ENCODE data around the gene TCHP. TPM values are rescaled to one million over a fixed set of nuclear protein-coding genes. Genes with fewer than 3 reads are reported as not detected.

Gene TCHP
- total RNA-seq, 4 donors from 2014 or later = 17.1 to 31.6 (median 21.0) TPM

DNA sequence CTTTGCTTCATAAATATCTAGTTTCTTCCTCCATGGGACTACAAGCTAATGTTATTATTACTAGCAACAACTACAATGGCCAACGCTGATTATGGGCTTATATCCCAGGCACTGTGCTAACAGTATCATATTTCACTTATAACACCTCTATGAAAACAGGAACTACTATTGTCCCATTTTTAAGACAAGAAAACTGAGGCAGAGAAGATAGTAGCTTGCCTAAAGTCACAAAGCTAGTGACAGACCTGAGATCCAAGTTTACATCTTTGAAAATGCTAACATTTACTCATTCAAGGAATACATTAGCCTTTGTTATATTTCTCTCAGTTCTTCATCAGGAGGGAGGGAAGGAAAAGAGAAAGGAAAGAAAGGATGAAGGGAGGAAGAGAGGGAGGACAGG, 63.3 kb downstream of the TCHP start:
- no peak for DNase-seq (ENCODE audit: extremely low spot score)
- Histone ChIP-seq H3K4me3 (no peak overlapping the region), H3K9me3 (no peaks in the 10 kb centered on the region), H3K27ac (replicated peaks in 1 of 4) (no peak overlapping the region), H3K4me1 (peaks cover 0 to 4% (median 0%) of the 10 kb centered on the region in 4 donors), H3K36me3 (peaks cover 20 to 100% (median 83%) of the 10 kb centered on the region in 4 donors), H3K27me3 (no peaks in the 10 kb centered on the region)
- intact Hi-C loops (cut with DNase I) = no loop called here
- 82% methylated on average over 1 of the region's 1 CpG for WGBS
- TF ChIP-seq POLR2AphosphoS5 (IDR thresholded peaks at IDR 0.05) (no peak), EP300 (IDR thresholded peaks at IDR 0.05) (no peak), CTCF (IDR thresholded peaks at IDR 0.05) (no peak), POLR2A (IDR thresholded peaks at IDR 0.05; ENCODE audit: low read depth) (no peak)

GRCh38 chr12:109963743-109964429, 63.8 kb downstream of the TCHP start:
- no peak for DNase-seq (ENCODE audit: extremely low spot score)
- Histone ChIP-seq H3K36me3 (peaks cover 14 to 100% (median 83%) of the 10 kb centered on the region in 4 donors), H3K4me3 (no peak overlapping the region), H3K4me1 (peaks cover 0 to 4% (median 0%) of the 10 kb centered on the region in 4 donors), H3K9me3 (no peaks in the 10 kb centered on the region), H3K27me3 (no peaks in the 10 kb centered on the region), H3K27ac (replicated peaks in 1 of 4) (no peak overlapping the region)
- WGBS = 64% methylated on average over 4 of the region's 4 CpGs
- intact Hi-C loops (cut with DNase I) = no loop called here
- TF ChIP-seq CTCF (IDR thresholded peaks at IDR 0.05) = no peak
- TF ChIP-seq EP300 (IDR thresholded peaks at IDR 0.05) = no peak
- TF ChIP-seq POLR2A (IDR thresholded peaks at IDR 0.05; ENCODE audit: low read depth) = no peak
- TF ChIP-seq POLR2AphosphoS5 (IDR thresholded peaks at IDR 0.05) = no peak

GRCh38 chr12:109966546-109966945, 66.5 kb downstream of the TCHP start:
- H3K27ac ChIP-seq (replicated peaks in 1 of 4) = no peak overlapping the region
- peaks cover 17 to 99% (median 83%) of the 10 kb centered on the region in 4 donors for H3K36me3 ChIP-seq
- TF ChIP-seq CTCF (IDR thresholded peaks at IDR 0.05) (no peak), POLR2A (IDR thresholded peaks at IDR 0.05; ENCODE audit: low read depth) (no peak), POLR2AphosphoS5 (IDR thresholded peaks at IDR 0.05) (no peak), EP300 (IDR thresholded peaks at IDR 0.05) (no peak)
- no peaks in the 10 kb centered on the region for H3K9me3 ChIP-seq
- intact Hi-C loops (cut with DNase I) = no loop called here
- H3K27me3 ChIP-seq = no peaks in the 10 kb centered on the region
- H3K4me3 ChIP-seq = no peak overlapping the region
- H3K4me1 ChIP-seq = peaks cover 0 to 4% (median 0%) of the 10 kb centered on the region in 4 donors
- WGBS = 89% methylated on average over 4 of the region's 4 CpGs
- no peak for DNase-seq (ENCODE audit: extremely low spot score)

DNA sequence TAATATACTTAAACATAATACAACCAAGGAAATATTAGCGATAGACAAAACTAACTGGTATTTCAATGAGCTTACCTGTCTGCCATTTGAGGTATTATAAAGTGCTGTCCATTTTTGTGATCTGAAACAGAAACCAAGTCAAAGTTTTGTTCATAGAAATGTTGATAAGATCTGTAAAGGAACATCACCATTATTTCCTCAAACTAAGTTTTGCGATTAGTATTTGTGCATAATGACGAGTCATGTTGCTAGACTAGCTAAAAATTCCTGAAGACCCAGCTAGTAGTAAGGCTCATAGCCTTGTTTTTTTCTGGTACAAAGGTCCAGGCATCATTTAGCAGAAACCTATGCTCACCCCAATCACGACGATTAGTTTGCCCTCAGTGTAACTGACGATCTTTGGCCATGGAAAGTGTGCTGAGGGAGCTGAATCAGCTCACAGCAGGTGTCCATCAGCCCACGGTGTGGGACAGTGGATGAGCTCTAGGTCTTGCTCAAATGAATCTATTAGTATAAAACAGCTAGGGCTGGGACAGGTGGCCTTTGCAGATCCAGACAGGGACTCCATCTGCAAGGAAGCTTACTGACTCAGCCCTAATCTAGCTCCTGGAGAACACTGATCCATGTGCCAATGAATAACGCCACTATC, 67.4 kb downstream of the TCHP start:
- no peak for DNase-seq (ENCODE audit: extremely low spot score)
- Histone ChIP-seq H3K36me3 (peaks cover 17 to 99% (median 82%) of the 10 kb centered on the region in 4 donors), H3K4me1 (no peaks in the 10 kb centered on the region), H3K9me3 (no peaks in the 10 kb centered on the region), H3K27ac (replicated peaks in 1 of 4) (no peak overlapping the region), H3K27me3 (no peaks in the 10 kb centered on the region), H3K4me3 (no peak overlapping the region)
- TF ChIP-seq POLR2A (IDR thresholded peaks at IDR 0.05; ENCODE audit: low read depth) = no peak
- TF ChIP-seq EP300 (IDR thresholded peaks at IDR 0.05) = no peak
- no peak for TF ChIP-seq CTCF (IDR thresholded peaks at IDR 0.05)
- TF ChIP-seq POLR2AphosphoS5 (IDR thresholded peaks at IDR 0.05) = no peak
- intact Hi-C loops (cut with DNase I) = no loop called here
- 79% methylated on average over 8 of the region's 8 CpGs for WGBS

Small RNA genes within 50 kb of the gene (small RNA-seq; reads per million reads assigned to genes)
- 0 reads per million in 3 donors for gene RN7SL441P

Other genes starting within 250 kb of the TCHP start
- 1 to 10 TPM in 3 of 4 donors, under 1 TPM in 1; 0.42 to 3.8 (median 3.2) TPM for gene FAM222A, start 186.4 kb upstream of the TCHP start, total RNA-seq
- gene TRPV4, start 66.9 kb upstream of the TCHP start, total RNA-seq = under 1 TPM; under 0.01 to 0.63 (median 0.35) TPM
- gene GLTP, start 19.7 kb upstream of the TCHP start, total RNA-seq = 10 to 100 TPM; 37.0 to 47.7 (median 39.6) TPM
- gene GIT2, start 96.1 kb downstream of the TCHP start, total RNA-seq = 10 to 100 TPM; 28.7 to 46.5 (median 36.2) TPM
- gene ANKRD13A, start 99.2 kb downstream of the TCHP start, total RNA-seq = 100 to 1,000 TPM in 2 of 4 donors, 10 to 100 TPM in 2; 91.3 to 165 (median 124) TPM
- gene C12orf76, start 148.2 kb downstream of the TCHP start, total RNA-seq = 10 to 100 TPM; 13.6 to 14.7 (median 13.9) TPM
- 10 to 100 TPM; 15.1 to 27.4 (median 15.9) TPM for gene IFT81, start 224.1 kb downstream of the TCHP start, total RNA-seq